ENCODE data around the gene PPP1R14D. TPM values are rescaled to one million over a fixed set of nuclear protein-coding genes. Genes with fewer than 3 reads are reported as not detected.

Gene PPP1R14D
- total RNA-seq, 1 experiment from 2014 or later = 0.64 TPM

- H3K27ac ChIP-seq (ENCODE audit: low read length) = no peak overlapping the region
- no peaks in the 10 kb centered on the region for H3K36me3 ChIP-seq (ENCODE audit: control insufficient read depth, insufficient read depth, low read length)
- in situ Hi-C loops (cut with HindIII; ENCODE audit: low pct_unique_long_range_greater_than_20kb, low sequenced_read_pairs) (no loop called here), intact Hi-C loops (cut with micrococcal nuclease; ENCODE audit: unreplicated experiment) (no loop called here)
- H3K27me3 ChIP-seq (ENCODE audit: control insufficient read depth, insufficient read depth, low read length) = no peaks in the 10 kb centered on the region
- POLR2A ChIA-PET = interaction anchor here (0.5 kb wide), 1 partner anchor 471 kb away, joined by 3 read pairs; no protein-coding TSS in a partner anchor
- H3K4me3 ChIP-seq (ENCODE audit: low read depth in 2 of 2, low read length in 2 of 2) = no peak overlapping the region
- no peak for DNase-seq (ENCODE audit: low read depth, low spot score)
- BruUV-seq (replicated peaks) = no TSS peak
- no peaks in the 10 kb centered on the region for H3K9me3 ChIP-seq (ENCODE audit: control insufficient read depth, insufficient read depth, low read depth, low read length)
- TF ChIP-seq POLR2AphosphoS5 (IDR thresholded peaks at IDR 0.05; ENCODE audit: low read depth, low read length) = no peak
- no peak for TF ChIP-seq SIN3A (IDR thresholded peaks at IDR 0.05; ENCODE audit: borderline replicate concordance, insufficient read depth, low read depth, low read length)
- TF ChIP-seq REST (IDR thresholded peaks at IDR 0.05; ENCODE audit: insufficient read depth in 1 of 2, low read depth in 2 of 2, low read length in 1 of 2) = no peak
- TF ChIP-seq TCF7L2 (IDR thresholded peaks at IDR 0.05; ENCODE audit: low read depth, low read length) = no peak
- CTCF ChIA-PET = interaction anchor here (0.7 kb wide), 1 partner anchor 34 kb away, joined by 4 read pairs; the partner anchor contains the start of gene C15orf62
- ATAC-seq = no peak
- peaks cover 7% of the 10 kb centered on the region for H3K4me1 ChIP-seq (ENCODE audit: control insufficient read depth, insufficient read depth, low read length)
Observed at GRCh38 chr15:40803688-40804087, 24.8 kb downstream of the PPP1R14D start.

- in situ Hi-C loops (cut with HindIII; ENCODE audit: low pct_unique_long_range_greater_than_20kb, low sequenced_read_pairs) = no loop called here
- intact Hi-C loops (cut with micrococcal nuclease; ENCODE audit: unreplicated experiment) = no loop called here
- Histone ChIP-seq H3K4me3 (ENCODE audit: low read depth in 2 of 2, low read length in 2 of 2) (no peak overlapping the region), H3K4me1 (ENCODE audit: control insufficient read depth, insufficient read depth, low read length) (peaks cover 1% of the 10 kb centered on the region), H3K9me3 (ENCODE audit: control insufficient read depth, insufficient read depth, low read depth, low read length) (no peaks in the 10 kb centered on the region), H3K27ac (ENCODE audit: low read length) (no peak overlapping the region), H3K27me3 (ENCODE audit: control insufficient read depth, insufficient read depth, low read length) (no peaks in the 10 kb centered on the region), H3K36me3 (ENCODE audit: control insufficient read depth, insufficient read depth, low read length) (no peaks in the 10 kb centered on the region)
- ChIA-PET CTCF (no interaction called here), POLR2A (interaction anchor here (0.7 kb wide), 1 partner anchor 97 kb away, joined by 7 read pairs; no protein-coding TSS in a partner anchor)
- ATAC-seq = no peak
- TF ChIP-seq TCF7L2 (IDR thresholded peaks at IDR 0.05; ENCODE audit: low read depth, low read length) = no peak
- BruUV-seq (replicated peaks) = no TSS peak
- DNase-seq (ENCODE audit: low read depth, low spot score) = no peak
Observed at GRCh38 chr15:40803076-40803475, 25.4 kb downstream of the PPP1R14D start.

- BruUV-seq (replicated peaks) = no TSS peak
- intact Hi-C loops (cut with micrococcal nuclease; ENCODE audit: unreplicated experiment) = no loop called here
- no peak for ATAC-seq
Observed at GRCh38 chr15:40799523-40799922, 29.0 kb downstream of the PPP1R14D start.

More at GRCh38 chr15:40799523-40799922, 29.0 kb downstream of the PPP1R14D start:
- Histone ChIP-seq H3K27me3 (ENCODE audit: control insufficient read depth, insufficient read depth, low read length) (no peaks in the 10 kb centered on the region), H3K9me3 (ENCODE audit: control insufficient read depth, insufficient read depth, low read depth, low read length) (no peaks in the 10 kb centered on the region), H3K27ac (ENCODE audit: low read length) (no peak overlapping the region), H3K4me1 (ENCODE audit: control insufficient read depth, insufficient read depth, low read length) (no peaks in the 10 kb centered on the region; the same call in 1 of the 2 replicates), H3K36me3 (ENCODE audit: control insufficient read depth, insufficient read depth, low read length) (no peaks in the 10 kb centered on the region), H3K4me3 (ENCODE audit: low read depth in 2 of 2, low read length in 2 of 2) (no peak overlapping the region)
- POLR2A ChIA-PET = interaction anchor here (0.7 kb wide), 1 partner anchor 14 kb away, joined by 6 read pairs; no protein-coding TSS in a partner anchor
- TF ChIP-seq CTCF (IDR thresholded peaks at IDR 0.05) (no peak), SIN3A (IDR thresholded peaks at IDR 0.05; ENCODE audit: borderline replicate concordance, insufficient read depth, low read depth, low read length) (no peak), TCF7L2 (IDR thresholded peaks at IDR 0.05; ENCODE audit: low read depth, low read length) (no peak), REST (IDR thresholded peaks at IDR 0.05; ENCODE audit: insufficient read depth in 1 of 2, low read depth in 2 of 2, low read length in 1 of 2) (no peak), POLR2AphosphoS5 (IDR thresholded peaks at IDR 0.05; ENCODE audit: low read depth, low read length) (no peak)
- CTCF ChIA-PET = no interaction called here
- in situ Hi-C loops (cut with HindIII; ENCODE audit: low pct_unique_long_range_greater_than_20kb, low sequenced_read_pairs) = loop anchor here (25.0 kb wide), 1 partner anchor 162 kb away; no protein-coding TSS in a partner anchor
- no peak for DNase-seq (ENCODE audit: low read depth, low spot score)
